GM23338 (cell line): Measurements from ENCODE around the gene OXCT2.
"Not testable (repeated sequence)": the region's sequence is repeated elsewhere in the genome, so short reads cannot be mapped to it uniquely, and the experiment has no call there.

Experiments
- CREB1 ChIP-seq: fragments of 250-450 bp; sonication (Bioruptor Pico); IDR thresholded peaks from 2 replicates; pipeline ENCODE4 v1.5.0; 2020; ENCODE audit warnings: low read depth, mild to moderate bottlenecking, moderate library complexity
- ETS1 ChIP-seq: IDR thresholded peaks from 2 replicates; pipeline ENCODE4 v1.6.1; 2016; ENCODE audit warnings: antibody characterized with exemption
- EZH2 ChIP-seq: fragments of 200-600 bp; sonication (generic); IDR thresholded peaks from one replicate; pipeline ENCODE4 v1.8.0; 2017; ENCODE audit warnings: antibody characterized with exemption, mild to moderate bottlenecking, low read depth; ENCODE audit not compliant: unreplicated experiment
- EZH2phosphoT487 ChIP-seq: fragments of 200-600 bp; sonication (generic); IDR thresholded peaks from one replicate; pipeline ENCODE4 v1.8.1; 2018; ENCODE audit warnings: antibody characterized with exemption; ENCODE audit not compliant: unreplicated experiment
- JUNB ChIP-seq: IDR thresholded peaks from one replicate; pipeline ENCODE4 v1.6.1; 2016; ENCODE audit warnings: antibody characterized with exemption; ENCODE audit not compliant: unreplicated experiment
- POLR2AphosphoS5 ChIP-seq: IDR thresholded peaks from 2 replicates; pipeline ENCODE4 v1.6.1; 2016; ENCODE audit warnings: antibody characterized with exemption, low read depth
- REST ChIP-seq: IDR thresholded peaks from one replicate; pipeline ENCODE4 v1.6.1; 2018; ENCODE audit warnings: antibody characterized with exemption; ENCODE audit not compliant: unreplicated experiment
- ZNF114 ChIP-seq: fragments of 250-450 bp; sonication (Bioruptor Pico); IDR thresholded peaks from 2 replicates; pipeline ENCODE4 v1.5.0; 2020; ENCODE audit warnings: mild to moderate bottlenecking, moderate library complexity
- ZNF331 ChIP-seq: fragments of 250-450 bp; sonication (Bioruptor Pico); IDR thresholded peaks from 2 replicates; pipeline ENCODE4 v1.5.0; 2020; ENCODE audit warnings: low read depth, mild to moderate bottlenecking, moderate library complexity
- TF ChIP-seq, protein P1 (sequence below), 2 experiments: fragments of 200-600 bp in 1 of 2; sonication (generic) in 1 of 2; conservative IDR thresholded peaks; 2 replicates each; pipeline versions ENCODE4 v1.5.1 to v1.6.1; 2016 to 2017; ENCODE audit warnings: antibody characterized with exemption in 2 of 2, low read depth in 2 of 2, mild to moderate bottlenecking in 2 of 2, moderate library complexity in 1 of 2

DNA sequence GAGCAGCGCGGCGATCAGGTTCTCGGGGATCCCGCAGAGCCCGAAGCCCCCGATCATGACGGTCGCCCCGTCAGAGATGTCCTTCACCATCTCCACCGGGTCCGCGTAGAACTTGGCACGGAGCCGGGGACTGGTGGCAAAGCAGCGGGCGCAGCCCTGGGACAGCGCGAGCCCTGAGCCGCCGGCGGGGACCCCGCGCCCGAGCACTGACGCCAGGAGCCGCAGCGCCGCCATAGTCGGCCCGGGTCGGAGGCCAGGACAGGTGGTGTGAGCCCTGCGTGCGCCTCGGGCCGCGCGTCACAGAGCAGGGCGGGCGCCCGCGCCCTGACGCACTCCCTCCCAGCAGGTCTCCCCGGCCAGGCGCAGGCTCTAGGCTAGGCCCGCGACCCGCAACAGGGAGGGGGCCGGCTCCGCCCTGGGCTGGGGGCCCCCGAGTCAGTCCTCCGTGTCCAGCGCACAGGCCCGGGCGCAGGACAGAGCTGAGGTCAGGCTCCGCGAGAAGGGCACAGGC lies at the start of gene OXCT2:
- TF ChIP-seq ZNF331; EZH2; CREB1 (CRISPR knock-in tag); REST; POLR2AphosphoS5; EZH2phosphoT487; ETS1; JUNB; ZNF114 (CRISPR knock-in tag): not testable (repeated sequence)
- TF ChIP-seq, protein P1, sequence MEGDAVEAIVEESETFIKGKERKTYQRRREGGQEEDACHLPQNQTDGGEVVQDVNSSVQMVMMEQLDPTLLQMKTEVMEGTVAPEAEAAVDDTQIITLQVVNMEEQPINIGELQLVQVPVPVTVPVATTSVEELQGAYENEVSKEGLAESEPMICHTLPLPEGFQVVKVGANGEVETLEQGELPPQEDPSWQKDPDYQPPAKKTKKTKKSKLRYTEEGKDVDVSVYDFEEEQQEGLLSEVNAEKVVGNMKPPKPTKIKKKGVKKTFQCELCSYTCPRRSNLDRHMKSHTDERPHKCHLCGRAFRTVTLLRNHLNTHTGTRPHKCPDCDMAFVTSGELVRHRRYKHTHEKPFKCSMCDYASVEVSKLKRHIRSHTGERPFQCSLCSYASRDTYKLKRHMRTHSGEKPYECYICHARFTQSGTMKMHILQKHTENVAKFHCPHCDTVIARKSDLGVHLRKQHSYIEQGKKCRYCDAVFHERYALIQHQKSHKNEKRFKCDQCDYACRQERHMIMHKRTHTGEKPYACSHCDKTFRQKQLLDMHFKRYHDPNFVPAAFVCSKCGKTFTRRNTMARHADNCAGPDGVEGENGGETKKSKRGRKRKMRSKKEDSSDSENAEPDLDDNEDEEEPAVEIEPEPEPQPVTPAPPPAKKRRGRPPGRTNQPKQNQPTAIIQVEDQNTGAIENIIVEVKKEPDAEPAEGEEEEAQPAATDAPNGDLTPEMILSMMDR (conservative IDR thresholded peaks at IDR 0.05; ENCODE audit: low read depth in 2 of 2) = not testable (repeated sequence)
